Measurements from ENCODE around the gene OR51I1.

GRCh38 chr11:5421811-5422210 lies 19.5 kb downstream of the OR51I1 start, which contains the start of gene OR51Q1:
- TF ChIP-seq POLR2A (IDR thresholded peaks at IDR 0.05), result no peak
- TF ChIP-seq CTCF (IDR thresholded peaks at IDR 0.05), result no peak

Measured in adrenal gland (tissue), 5 donors.